Stimulated activated CD4-positive, alpha-beta T cell treated with anti-CD3 and anti-CD28 coated beads, Interleukin-15, amount 100 ng/mL, for 1 hour (primary cell): ENCODE data around the gene SIK2.
A peak's percentile ranks its signal among the peaks of the same experiment; 100 is the strongest.
"Not testable (repeated sequence)": the region's sequence is repeated elsewhere in the genome, so short reads cannot be mapped to it uniquely, and the experiment has no call there.

ENCODE experiments used
- DNase-seq, 2 donors: peaks; one replicate each; pipeline ENCODE4 v3.0.0-alpha.2; 2020; ENCODE audit warnings: low read depth in 1 of 2, low spot score in 1 of 2

The SIK2 gene

DNA sequence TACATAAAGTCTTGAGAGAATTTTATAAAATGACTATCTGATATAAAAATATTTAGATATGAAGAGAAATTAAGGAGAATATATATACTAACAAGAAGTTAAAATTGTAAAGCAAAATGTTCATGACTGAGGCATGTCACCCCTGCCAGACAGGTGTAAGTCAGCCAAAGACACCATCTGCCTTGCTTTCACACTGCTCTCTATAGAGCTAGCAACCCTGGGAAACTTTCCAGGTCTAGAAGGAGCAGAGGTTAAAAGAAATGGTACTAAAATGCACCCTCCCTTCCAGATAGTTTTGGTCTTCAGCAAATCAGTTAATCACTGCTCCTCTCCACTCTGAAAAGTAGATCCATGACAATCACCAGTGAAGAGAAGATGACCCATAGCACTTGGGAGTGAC lies 147.4 kb downstream of the SIK2 start:
- DNase-seq, result no peak

DNA sequence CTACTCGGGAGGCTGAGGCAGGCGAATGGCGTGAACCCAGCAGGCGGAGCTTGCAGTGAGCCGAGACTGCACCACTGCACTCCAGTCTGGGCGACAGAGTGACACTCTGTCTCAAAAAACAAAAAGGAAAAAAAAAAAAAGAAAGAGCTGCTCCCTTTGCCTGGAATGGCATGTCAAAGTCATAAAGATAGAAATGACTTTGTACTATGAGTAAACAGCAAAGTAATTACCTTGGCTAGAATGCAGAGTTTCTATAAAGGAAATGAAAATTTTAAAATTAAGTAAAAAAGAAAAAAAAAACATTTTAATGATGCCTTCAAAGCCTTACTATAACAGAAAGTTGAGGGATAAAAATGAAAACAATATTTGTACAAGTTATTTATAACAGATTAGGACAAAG lies 153.8 kb downstream of the SIK2 start:
- no peak for DNase-seq

DNA sequence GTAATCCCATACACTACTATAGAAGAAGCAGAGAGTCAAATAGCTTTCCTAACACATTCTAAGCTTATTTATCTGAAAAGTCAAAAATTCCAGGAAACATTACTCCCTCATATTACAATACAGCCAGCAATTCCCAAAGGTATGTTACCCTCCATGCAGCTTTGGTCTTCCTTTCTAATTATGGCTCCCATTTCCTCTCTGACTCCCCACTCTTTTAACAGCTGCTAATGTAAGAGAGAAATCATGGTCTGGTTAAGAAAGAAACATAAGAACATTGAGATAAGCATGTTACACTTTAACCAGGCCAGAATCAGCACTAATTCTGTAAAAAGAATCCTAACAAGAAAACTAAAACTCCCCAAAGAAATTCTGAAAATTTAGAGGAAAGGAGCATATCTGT lies 157.1 kb downstream of the SIK2 start:
- DNase-seq, result no peak

GRCh38 chr11:111759778-111760407 lies 157.6 kb downstream of the SIK2 start:
- no peak for DNase-seq

DNA sequence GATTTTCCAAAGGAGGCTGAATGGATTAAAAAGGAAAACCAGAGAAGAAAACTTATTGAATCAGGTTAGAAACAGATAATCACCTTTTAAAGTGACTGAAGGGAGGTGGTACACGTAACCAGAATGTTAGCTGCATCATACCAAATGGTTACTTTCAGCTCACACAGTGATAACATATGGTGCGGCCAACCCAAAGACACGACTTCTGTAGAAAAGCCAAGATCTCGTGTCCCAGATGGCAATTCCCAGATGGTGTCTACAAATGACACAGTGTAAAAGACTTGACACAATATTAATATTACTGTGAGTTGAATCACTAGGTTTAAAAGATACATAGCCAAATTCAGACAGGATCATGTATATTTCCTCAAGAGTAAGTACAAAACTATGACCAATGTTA lies 158.8 kb downstream of the SIK2 start:
- no peak for DNase-seq

- DNase-seq, result no peak
Measured at GRCh38 chr11:111762526-111762925, 160.3 kb downstream of the SIK2 start.

- DNase-seq, result no peak
Measured at GRCh38 chr11:111762981-111763643, 160.9 kb downstream of the SIK2 start.

- DNase-seq, result no peak
Measured at GRCh38 chr11:111764621-111765020, 162.4 kb downstream of the SIK2 start.

DNA sequence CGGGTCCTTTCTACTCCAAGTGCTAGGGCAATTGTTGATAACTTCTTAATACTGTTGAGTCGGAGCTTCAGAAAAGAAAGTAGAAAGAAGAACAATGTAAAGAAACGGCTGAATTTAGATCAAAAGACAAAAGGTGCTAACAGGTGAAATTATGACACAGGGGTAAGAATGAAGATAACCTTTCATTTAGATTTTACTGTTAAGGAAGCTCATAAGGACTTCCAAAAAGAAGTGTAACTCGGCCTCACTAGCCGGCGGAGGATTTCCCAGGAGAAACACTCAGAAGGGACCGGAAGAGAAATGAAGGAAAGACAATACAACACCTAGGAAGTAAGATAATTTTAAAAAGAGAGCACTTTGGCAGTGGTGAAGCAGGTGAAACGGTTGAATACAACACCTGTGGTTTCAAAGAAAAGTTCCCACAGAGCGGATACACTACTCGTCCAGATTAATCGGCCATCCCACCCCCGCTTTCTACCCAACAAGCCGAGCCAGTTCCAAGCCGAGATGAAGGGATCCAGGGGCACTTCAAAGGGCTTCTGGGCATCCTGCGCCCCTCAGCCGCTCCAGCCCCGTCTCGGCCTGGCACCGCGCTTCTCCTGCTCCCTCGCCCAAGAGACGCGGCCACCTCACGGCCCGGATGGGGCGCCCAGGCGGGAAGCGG lies 163.2 kb downstream of the SIK2 start:
- DNase-seq, result no peak

GRCh38 chr11:111765984-111766833 lies 164.0 kb downstream of the SIK2 start, which contains the start of gene PPP2R1B:
TSS of gene PPP2R1B (minus strand) at chr11:111766389. CDS start at chr11:111766361, 28 bp downstream.
- peak; percentile 45 to 56 for DNase-seq

DNA sequence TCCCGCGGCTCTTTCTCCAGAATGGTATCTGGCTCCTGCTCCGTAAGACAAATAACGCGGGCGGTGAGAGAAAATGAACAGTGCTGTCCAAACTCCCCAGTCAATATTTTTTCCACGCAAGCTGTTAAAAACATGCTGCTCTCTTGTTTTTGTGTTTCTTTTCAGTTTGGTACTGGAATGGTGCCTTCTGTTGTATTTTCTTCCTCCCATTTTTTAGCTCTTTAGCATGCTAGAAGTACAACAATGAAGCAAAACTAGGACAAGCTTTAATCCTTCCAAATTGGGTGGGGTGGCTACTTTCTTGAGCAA lies 164.5 kb downstream of the SIK2 start:
- DNase-seq, result no peak

DNA sequence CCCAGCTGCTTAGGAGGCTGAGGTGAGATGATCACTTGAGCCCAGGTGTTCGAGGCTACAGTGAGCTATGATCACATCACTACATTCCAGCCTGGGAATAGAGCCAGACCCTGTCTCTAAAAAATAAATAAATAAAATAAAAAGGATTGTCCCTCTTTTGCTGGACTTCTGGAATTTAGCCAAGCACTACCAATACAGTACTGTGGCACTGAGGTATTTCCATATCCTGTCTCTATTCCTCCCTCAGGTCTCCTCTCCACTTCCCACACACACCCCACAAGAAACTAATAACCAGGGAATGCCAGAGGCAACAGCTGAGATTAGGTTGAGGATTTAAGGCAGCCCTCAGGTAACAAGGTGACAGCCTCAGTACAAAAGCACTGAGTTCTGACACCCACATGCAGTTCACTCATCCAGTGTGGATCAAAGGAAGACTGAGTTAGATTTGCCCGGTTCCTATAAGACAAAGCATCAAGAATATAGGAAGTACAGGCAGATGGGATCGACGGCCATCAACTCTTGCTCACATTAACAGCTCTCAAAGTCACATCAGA lies 168.4 kb downstream of the SIK2 start:
- no peak for DNase-seq

DNA sequence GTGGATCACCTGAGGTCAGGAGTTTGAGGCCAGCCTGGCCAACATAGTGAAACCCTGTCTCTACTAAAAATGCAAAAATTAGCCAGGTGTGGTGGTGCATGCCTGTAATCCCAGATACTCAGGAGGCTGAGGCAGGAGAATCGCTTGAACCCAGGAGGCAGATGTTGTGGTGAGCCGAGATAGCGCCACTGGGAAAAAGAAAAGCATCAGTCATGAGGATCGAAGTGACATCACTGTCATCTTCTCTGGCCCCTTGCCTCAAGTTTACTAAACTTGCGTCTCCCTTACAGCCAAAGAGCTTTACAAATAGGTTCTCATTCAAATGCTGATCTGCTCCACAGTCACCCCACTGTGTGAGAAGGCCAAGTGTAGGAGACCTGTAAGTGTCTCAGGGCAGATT lies 169.0 kb downstream of the SIK2 start:
- not testable (repeated sequence) for DNase-seq

GRCh38 chr11:111772535-111772934 lies 170.3 kb downstream of the SIK2 start:
- no peak for DNase-seq

- no peak for DNase-seq
Measured at GRCh38 chr11:111774955-111775710, 172.9 kb downstream of the SIK2 start.

DNA sequence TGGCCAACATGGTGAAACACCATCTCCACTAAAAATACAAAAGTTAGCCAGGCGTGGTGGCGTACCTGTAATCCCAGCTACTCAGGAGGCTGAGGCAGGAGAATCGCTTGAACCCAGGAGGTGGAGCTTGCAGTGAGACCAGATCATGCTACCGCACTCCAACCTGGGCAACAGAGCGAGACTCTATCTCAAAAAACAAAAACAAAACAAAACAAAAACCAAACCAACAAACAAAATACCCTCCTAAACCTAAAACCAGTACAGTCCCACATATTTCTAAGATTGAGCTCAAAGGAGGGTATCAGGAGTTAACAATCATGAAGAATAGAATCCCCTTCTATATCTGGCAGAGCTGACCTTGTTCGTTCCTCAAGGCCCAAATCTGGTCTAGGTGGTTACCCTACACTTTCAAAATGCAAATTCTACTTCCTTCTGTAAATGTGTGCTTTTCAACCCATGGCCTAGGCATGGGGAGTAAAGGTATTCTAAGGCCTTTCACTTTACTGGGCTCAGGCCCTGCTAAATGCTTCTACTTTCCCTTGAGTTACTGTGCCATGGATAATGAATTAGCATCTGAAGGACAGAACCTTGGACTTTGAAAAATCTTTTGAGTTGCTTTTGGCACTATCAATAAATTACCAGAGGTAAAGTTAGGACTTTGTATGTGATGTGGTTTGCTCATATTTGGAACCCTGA lies 174.3 kb downstream of the SIK2 start:
- no peak for DNase-seq

GRCh38 chr11:111777094-111778046 lies 175.1 kb downstream of the SIK2 start:
- DNase-seq, result no peak

GRCh38 chr11:111778047-111778558 lies 175.9 kb downstream of the SIK2 start:
- DNase-seq, result no peak

GRCh38 chr11:111779118-111779517 lies 176.9 kb downstream of the SIK2 start:
- no peak for DNase-seq
